ENCODE results near the gene SLC10A1. TPM values are rescaled to one million over a fixed set of nuclear protein-coding genes. Genes with fewer than 3 reads are reported as not detected.

The SLC10A1 gene
- total RNA-seq, 4 donors from 2014 or later: not detected

DNA sequence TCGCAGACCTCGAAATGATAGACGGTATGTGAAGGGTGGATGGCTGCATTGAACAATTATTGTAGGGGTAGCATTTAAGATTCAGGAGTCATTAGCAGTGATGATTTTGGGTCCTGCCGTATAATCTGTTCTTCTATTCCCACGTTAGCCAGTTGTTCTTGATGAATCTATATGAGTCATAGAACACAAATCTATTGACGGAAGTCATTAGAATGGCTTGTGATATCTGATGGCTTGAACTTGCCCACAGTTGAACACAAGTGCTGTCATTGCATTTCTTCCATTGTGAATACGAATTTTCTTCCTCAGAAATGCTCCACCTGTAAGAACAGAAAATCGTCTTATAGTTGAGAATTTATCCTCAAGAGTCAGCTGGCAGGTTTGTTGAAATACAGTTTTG lies 28.2 kb downstream of the SLC10A1 start:
- DNase-seq: no peak
- intact Hi-C loops (cut with DNase I; ENCODE audit: low total_unique reads): no loop called here
- Histone ChIP-seq H3K36me3 (peaks cover 0 to 2% of the 10 kb centered on the region in 2 donors), H3K27me3 (no peaks in the 10 kb centered on the region), H3K27ac (peak overlapping the region in 1 of 2 donors; percentile 100), H3K4me1 (peaks cover 5 to 12% of the 10 kb centered on the region in 2 donors), H3K9me3 (no peaks in the 10 kb centered on the region), H3K4me3 (peak overlapping the region in 1 of 2 donors; percentile 96)
- TF ChIP-seq, protein P1, sequence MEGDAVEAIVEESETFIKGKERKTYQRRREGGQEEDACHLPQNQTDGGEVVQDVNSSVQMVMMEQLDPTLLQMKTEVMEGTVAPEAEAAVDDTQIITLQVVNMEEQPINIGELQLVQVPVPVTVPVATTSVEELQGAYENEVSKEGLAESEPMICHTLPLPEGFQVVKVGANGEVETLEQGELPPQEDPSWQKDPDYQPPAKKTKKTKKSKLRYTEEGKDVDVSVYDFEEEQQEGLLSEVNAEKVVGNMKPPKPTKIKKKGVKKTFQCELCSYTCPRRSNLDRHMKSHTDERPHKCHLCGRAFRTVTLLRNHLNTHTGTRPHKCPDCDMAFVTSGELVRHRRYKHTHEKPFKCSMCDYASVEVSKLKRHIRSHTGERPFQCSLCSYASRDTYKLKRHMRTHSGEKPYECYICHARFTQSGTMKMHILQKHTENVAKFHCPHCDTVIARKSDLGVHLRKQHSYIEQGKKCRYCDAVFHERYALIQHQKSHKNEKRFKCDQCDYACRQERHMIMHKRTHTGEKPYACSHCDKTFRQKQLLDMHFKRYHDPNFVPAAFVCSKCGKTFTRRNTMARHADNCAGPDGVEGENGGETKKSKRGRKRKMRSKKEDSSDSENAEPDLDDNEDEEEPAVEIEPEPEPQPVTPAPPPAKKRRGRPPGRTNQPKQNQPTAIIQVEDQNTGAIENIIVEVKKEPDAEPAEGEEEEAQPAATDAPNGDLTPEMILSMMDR (IDR thresholded peaks at IDR 0.05): no peak

DNA sequence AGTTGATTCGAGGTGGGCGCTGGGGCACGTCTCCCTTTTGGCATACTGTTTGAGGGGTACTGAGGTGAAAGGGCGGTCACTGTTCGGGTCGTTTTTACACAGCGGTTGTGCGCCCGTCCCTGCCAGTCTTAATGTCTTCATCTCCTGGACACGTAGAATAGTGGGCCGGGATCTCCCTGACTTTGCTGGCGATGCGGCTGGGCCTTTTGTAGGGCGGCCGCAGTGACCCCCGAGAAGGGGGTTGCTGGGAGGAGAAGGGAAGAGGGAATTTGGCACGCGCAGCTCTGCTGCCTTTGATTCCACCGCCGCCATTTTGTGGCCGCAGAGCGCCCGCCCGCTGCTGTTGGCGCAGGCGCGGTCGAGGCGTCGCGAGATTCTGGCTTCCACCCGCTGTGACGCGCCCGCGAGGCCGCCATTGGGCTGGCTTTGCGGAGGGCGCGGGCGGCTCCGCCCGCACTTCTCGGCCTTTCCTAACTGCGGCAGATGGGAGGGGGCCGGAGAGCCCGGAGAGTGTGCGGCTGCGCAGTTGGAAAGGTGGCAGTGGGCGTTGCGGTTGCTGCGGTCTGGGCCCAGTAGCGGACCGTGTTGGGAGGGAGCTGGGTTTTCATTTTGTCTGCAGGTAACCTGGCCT lies 29.6 kb downstream of the SLC10A1 start:
- Histone ChIP-seq H3K27me3 (no peaks in the 10 kb centered on the region), H3K27ac (peak overlapping the region; percentile 100), H3K36me3 (peaks cover 0 to 2% of the 10 kb centered on the region in 2 donors), H3K4me3 (peak overlapping the region; percentile 93 to 96), H3K4me1 (peaks cover 5 to 12% of the 10 kb centered on the region in 2 donors), H3K9me3 (no peaks in the 10 kb centered on the region)
- TF ChIP-seq, protein P1 (IDR thresholded peaks at IDR 0.05): no peak
- TF ChIP-seq POLR2A (IDR thresholded peaks at IDR 0.05): peak; percentile 71 to 93
- DNase-seq: peak; percentile 85 to 91
- intact Hi-C loops (cut with DNase I; ENCODE audit: low total_unique reads): no loop called here

DNA sequence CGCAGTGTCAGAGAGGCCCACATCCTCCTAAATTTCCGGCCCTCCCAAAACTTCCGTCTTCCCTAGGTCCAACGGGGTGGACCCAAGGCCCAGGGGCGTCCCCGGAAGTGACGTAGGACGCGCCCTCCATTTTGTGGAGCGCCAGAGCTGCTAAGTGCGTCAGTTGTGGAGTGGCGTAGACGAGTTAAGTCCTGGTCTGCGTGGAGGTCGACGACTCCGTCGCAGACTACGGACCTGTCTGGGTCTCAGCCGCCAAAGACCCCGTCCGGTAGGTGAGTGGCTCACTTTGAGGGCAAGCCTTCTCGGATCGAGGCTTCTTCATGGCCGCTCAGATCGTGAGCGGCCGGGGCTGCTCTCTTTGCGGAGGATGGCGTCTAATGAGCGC lies 30.1 kb downstream of the SLC10A1 start, which contains the start of gene SRSF5:
SRSF5 (plus strand) TSS at position 159 of the 385 bp plus-strand sequence. CDS start 1,015 bp downstream, outside the sequence.
- Histone ChIP-seq H3K27me3 (no peaks in the 10 kb centered on the region), H3K4me1 (peaks cover 5 to 12% of the 10 kb centered on the region in 2 donors), H3K36me3 (peaks cover 0 to 2% of the 10 kb centered on the region in 2 donors), H3K4me3 (peak within 1 kb of the TSS; percentile 93 to 96), H3K9me3 (no peaks in the 10 kb centered on the region), H3K27ac (peak within 1 kb of the TSS; percentile 100)
- intact Hi-C loops (cut with DNase I; ENCODE audit: low total_unique reads): no loop called here
- TF ChIP-seq, protein P1 (IDR thresholded peaks at IDR 0.05): no peak
- peak; percentile 97 to 98 for TF ChIP-seq POLR2A (IDR thresholded peaks at IDR 0.05)
- peak; percentile 95 to 97 for DNase-seq

DNA sequence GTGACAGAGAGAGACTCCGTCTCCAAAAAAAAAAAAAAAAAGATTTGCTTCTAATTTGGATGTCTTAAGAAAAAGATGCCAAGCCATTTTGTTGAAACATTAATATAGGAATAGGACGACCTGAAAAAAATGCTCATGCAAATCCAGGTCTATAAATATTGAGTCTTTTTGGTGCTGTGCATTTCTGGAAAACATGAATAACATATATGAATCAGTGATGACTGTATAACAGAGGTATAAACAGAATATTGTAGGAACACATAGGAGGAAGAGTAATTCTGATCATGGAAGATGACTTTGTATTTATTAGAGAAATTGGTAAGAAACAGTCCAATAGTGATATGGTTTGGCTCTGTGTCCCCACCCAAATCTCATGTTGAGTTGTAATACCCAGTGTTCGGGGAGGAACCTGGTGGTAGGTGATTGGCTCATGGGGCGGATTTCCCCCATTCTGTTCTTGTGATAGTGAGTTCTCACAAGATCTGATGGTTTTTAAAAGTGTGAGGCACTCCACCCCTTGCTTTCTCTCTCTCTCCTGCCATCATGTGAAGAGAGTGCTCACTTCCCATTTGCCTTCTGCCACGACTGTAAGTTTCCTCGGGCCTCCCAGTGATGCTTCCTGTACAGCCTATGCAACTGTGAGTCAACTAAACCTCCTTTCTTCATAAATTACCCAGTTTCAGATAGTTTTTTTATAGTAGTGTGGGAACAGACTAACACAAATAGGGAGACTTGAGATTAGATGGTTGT lies 33.1 kb downstream of the SLC10A1 start:
- Histone ChIP-seq H3K27me3 (no peaks in the 10 kb centered on the region), H3K27ac (no peak overlapping the region), H3K4me1 (peaks cover 0 to 12% of the 10 kb centered on the region in 2 donors), H3K36me3 (no peaks in the 10 kb centered on the region), H3K9me3 (no peaks in the 10 kb centered on the region), H3K4me3 (no peak overlapping the region)
- DNase-seq: no peak
- intact Hi-C loops (cut with DNase I; ENCODE audit: low total_unique reads): no loop called here
- TF ChIP-seq, protein P1 (IDR thresholded peaks at IDR 0.05): no peak
- no peak for TF ChIP-seq POLR2A (IDR thresholded peaks at IDR 0.05)

DNA sequence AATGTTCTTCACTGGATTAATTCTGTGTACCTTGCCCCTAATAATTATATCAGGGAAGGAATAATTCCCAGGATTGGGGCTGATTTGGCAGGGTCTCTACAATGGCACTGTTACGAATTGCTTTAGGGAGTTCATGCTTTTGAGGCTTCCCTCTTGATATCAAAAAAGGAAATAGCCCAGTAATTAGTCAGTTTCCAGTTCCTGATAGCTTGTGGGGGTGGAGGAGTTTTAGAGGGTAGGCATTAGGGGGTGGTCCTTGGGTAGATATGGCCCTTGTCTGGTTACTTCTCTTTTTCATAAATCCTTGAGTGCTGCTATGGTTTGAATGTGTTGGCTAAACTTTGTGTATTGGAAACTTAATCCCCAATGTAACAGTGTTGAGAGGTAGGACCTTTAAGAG lies 36.2 kb downstream of the SLC10A1 start:
- H3K9me3 ChIP-seq: no peaks in the 10 kb centered on the region
- H3K36me3 ChIP-seq: no peaks in the 10 kb centered on the region
- H3K4me1 ChIP-seq: no peaks in the 10 kb centered on the region
- intact Hi-C loops (cut with DNase I; ENCODE audit: low total_unique reads): no loop called here
- DNase-seq: no peak
- H3K27me3 ChIP-seq: no peaks in the 10 kb centered on the region
- no peak for TF ChIP-seq POLR2A (IDR thresholded peaks at IDR 0.05)
- TF ChIP-seq, protein P1 (IDR thresholded peaks at IDR 0.05): no peak
- no peak overlapping the region for H3K4me3 ChIP-seq
- H3K27ac ChIP-seq: no peak overlapping the region
